HG02943 (cell line): Measurements from ENCODE around the gene NR5A2.

ENCODE experiments used
- ATAC-seq: cut with Tn5 transposase; IDR thresholded peaks from one replicate; pipeline ENCODE4 v1.9.1; 2021; ENCODE audit warnings: mild to moderate bottlenecking, low read depth, moderate library complexity; ENCODE audit not compliant: unreplicated experiment

Gene NR5A2

DNA sequence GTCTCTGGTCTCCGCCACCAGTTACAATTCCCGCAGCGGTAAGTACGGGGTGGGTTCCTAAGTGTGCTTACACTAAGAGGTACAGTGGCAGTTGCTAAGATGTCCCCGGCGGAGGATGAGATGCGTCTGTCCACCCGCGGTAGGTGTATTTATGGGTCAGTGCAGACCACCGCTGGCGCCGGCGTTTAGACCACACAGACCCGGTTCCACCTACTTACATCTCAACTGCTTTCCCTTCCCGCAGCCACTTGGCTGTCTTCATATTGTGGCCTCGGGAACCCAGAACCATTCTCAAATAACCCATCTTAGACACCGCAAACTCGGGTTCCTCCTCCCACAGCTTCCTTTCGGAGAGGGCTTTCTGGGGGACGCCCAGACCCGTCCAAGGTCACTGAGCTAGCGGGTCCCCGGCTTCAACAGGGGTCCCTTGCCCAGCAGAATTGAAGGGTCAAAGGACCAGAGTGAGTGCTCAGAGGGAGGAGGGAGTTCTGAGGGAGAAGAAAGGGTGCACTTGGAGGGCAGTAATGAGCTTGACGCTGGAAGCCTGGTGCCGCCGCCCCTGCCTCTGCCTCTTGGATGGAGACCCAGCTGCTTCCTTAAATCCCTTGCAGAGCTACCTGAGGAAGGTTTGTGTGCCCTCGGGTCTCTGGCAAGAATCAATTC, 8.6 kb downstream of the NR5A2 start:
- ATAC-seq, result no peak

GRCh38 chr1:200036619-200037270, 9.2 kb downstream of the NR5A2 start:
- ATAC-seq, result no peak

GRCh38 chr1:200037501-200037900, 10.0 kb downstream of the NR5A2 start:
- no peak for ATAC-seq

DNA sequence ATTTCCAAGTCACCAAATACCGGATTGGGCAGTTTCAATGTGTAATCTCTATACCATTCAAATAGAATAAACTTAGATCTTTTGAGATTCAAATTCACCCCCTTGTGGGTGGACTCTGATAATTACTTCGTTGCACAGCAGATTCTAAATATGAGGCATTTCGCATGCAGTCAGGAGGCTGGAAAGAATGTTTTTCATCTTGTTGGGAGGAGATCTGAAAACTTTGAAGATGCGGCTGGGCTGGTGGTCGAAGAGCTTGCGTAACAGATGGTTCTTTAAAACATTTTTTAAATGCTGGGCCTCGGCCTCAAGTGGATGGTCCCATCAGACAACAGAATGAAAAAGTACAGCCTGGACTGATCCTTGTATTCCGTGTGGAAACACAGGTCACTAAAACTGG, 10.4 kb downstream of the NR5A2 start:
- no peak for ATAC-seq

DNA sequence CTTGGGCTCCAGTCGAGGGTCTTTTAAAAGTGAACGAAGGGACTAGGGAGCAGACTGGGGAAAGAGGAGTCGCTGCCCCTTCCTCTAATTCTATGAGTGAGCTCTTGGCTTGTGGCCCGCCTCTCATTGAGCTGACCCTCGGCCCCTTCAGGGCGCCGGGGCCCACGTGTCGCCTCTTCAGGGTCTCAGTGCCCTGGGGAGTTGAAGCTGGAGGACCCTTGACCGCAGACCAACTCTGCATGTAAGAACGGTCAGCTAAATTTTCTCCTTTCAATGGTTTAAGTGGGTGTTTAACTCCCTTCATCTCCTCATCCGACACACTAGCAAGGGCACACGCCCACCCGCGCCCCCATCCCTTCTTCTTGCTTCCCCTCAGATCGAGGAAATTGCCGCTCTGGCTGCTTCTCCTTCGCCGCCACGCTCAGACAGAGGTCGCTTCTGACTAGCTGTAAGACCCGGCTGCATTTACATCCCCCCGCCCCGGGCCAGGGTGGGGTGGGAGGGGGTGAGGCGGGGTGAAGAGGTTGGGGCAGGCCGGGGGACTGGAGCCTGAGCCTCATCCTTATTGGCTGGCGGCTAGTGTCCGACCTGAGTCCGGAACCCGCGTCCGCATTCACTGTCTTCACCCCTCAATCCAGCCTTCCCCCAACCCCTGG, 10.9 kb downstream of the NR5A2 start:
- no peak for ATAC-seq

- no peak for ATAC-seq
Measured at GRCh38 chr1:200038981-200039848, 11.7 kb downstream of the NR5A2 start.

DNA sequence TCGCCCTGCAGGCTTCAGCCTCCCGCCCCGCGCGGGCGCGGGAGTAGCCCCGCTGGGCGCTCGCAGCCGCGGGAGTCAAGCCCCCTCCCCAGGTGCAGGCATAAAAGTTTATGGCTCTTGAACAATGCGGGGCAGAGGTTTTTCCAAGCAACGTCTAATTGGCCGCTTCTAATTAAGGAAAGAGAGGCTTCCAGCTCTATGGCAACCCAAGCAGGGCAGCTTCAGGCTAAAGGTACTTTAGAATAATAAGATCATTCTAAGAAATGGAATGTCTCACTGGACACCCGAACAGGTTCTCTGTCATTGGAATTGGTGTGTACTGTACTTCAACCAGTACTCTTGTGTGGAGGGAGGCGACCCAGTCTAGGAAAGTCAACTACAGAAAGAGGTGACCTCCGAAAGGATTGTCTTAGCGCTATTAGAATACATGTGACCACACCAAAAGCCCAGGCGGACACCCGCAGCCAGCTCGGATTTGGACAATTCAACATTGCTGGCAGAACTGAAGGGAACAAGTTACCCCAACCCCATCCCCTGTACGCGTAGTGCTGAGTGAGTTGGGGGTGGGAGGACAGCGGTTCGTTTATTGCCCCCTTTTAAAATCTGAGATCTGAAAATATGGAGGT, 12.5 kb downstream of the NR5A2 start:
- ATAC-seq, result no peak

- ATAC-seq, result no peak
Measured at GRCh38 chr1:200040481-200041138, 13.1 kb downstream of the NR5A2 start.

- no peak for ATAC-seq
Measured at GRCh38 chr1:200041337-200042118, 14.0 kb downstream of the NR5A2 start.

- no peak for ATAC-seq
Measured at GRCh38 chr1:200042119-200042551, 14.6 kb downstream of the NR5A2 start.

DNA sequence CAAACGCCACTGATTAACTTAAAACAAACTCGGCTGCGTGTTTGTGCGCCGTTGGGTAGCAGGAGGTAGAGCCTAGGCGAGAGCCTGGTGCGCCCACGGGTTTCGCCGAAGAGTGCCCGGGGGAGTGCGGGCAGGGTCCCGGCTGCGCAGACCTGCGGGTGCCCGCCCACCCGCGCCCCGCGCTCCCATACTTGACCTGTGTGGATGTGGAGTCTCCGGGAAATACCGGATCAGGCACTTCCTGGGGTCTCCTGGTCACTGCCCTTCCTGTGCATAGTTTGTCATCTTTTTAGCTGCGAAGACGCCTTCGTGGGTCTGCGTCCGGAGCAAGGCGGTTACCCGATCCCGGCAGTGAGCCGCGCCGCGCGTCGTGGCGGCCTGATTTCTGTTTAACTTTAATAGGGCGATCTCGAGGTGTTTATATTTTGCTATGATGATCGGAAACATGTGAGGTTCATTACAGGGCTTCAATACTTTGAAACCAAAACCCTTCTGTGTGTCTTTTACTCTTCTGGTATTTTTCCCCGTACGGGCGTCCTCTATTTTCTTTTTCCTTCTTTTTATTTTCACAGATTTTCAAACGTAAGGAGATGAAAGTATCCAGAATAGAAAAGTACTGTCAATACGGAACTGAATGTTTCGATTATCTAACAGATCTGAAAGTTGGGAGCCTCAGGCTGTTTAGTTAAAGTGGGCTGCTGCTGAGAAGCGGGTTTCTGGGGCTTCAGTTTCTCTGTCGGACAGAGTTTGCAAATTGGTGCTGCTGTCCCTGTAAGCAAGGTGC, 15.2 kb downstream of the NR5A2 start:
- no peak for ATAC-seq

DNA sequence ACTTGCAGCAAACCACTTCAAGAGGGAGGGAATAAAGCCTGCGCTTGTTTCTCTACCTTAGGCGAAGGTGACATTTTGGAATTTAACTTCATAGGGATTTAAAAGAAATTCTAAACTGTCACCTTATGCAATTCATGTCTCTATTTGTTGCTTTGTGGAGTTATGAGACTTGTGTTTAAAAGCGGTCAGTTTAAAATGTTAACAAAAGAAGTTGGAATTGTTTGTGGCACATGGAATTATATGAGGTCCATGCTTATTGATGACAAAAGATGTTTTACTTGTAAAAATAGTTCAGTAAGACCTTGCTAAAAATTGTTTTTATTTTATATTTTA, 15.8 kb downstream of the NR5A2 start:
- ATAC-seq, result no peak

GRCh38 chr1:200046115-200046514, 18.6 kb downstream of the NR5A2 start:
- ATAC-seq, result no peak

DNA sequence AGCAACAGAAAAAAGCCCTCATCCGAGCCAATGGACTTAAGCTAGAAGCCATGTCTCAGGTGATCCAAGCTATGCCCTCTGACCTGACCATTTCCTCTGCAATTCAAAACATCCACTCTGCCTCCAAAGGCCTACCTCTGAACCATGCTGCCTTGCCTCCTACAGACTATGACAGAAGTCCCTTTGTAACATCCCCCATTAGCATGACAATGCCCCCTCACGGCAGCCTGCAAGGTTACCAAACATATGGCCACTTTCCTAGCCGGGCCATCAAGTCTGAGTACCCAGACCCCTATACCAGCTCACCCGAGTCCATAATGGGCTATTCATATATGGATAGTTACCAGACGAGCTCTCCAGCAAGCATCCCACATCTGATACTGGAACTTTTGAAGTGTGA, 20.7 kb downstream of the NR5A2 start:
- ATAC-seq, result no peak

GRCh38 chr1:200049810-200050209, 22.3 kb downstream of the NR5A2 start:
- ATAC-seq, result no peak

GRCh38 chr1:200051620-200052019, 24.1 kb downstream of the NR5A2 start:
- no peak for ATAC-seq

GRCh38 chr1:200053091-200053490, 25.6 kb downstream of the NR5A2 start:
- ATAC-seq, result no peak

DNA sequence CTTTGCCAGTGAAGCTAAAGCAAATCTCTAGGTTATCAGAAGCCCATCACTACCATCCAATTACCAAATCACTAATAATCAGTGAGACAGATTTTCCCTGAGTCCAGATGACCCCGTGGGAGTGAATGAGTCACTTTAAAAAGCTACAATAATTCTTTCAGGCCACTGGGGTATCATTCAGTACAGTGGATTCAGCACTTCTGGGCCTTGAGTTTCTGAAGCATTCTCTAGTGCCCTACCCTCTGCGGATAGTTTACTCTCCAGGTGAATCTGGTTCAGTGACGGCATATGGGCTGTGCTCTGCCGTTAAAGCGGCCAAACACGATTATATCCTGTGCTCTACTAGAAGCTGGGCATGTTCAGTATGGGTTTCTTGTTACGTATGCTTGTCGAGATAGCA, 26.1 kb downstream of the NR5A2 start:
- no peak for ATAC-seq

GRCh38 chr1:200058341-200058740, 30.8 kb downstream of the NR5A2 start:
- ATAC-seq, result no peak
